PFSK-1 (cell line): ENCODE results near the gene UPB1.

Experiments
- FOXP2 ChIP-seq: optimal IDR thresholded peaks from 2 replicates; pipeline ENCODE3; 2011; ENCODE audit warnings: borderline replicate concordance, control low read depth, inconsistent platforms; ENCODE audit not compliant: insufficient read depth; ENCODE audit errors: extremely low read length, extremely low read depth
- POLR2AphosphoS5 ChIP-seq: IDR thresholded peaks from 2 replicates; pipeline ENCODE4 v1.6.1; 2012; ENCODE audit warnings: low read depth, mild to moderate bottlenecking, control low read depth, low read length, moderate library complexity
- REST ChIP-seq, 2 experiments: IDR thresholded peaks; 2 replicates each; pipeline versions ENCODE4 v1.6.1 to v1.8.0; 2011 to 2012; ENCODE audit warnings: low read depth in 2 of 2, low read length in 2 of 2, control low read depth in 1 of 2, inconsistent platforms in 1 of 2, mild to moderate bottlenecking in 1 of 2, moderate library complexity in 1 of 2; ENCODE audit not compliant: insufficient read depth in 1 of 2
- SIN3A ChIP-seq: IDR thresholded peaks from 2 replicates; pipeline ENCODE4 v1.6.1; 2012; ENCODE audit warnings: mild to moderate bottlenecking, low read length, moderate library complexity, borderline replicate concordance; ENCODE audit not compliant: insufficient read depth
- TAF1 ChIP-seq: IDR thresholded peaks from 2 replicates; pipeline ENCODE4 v1.6.1; 2012; ENCODE audit warnings: low read length, control low read depth, borderline replicate concordance; ENCODE audit not compliant: insufficient read depth

The UPB1 gene

GRCh38 chr22:24473284-24473683 lies 21.8 kb upstream of the UPB1 start:
- TF ChIP-seq TAF1 (no peak), SIN3A (no peak)

DNA sequence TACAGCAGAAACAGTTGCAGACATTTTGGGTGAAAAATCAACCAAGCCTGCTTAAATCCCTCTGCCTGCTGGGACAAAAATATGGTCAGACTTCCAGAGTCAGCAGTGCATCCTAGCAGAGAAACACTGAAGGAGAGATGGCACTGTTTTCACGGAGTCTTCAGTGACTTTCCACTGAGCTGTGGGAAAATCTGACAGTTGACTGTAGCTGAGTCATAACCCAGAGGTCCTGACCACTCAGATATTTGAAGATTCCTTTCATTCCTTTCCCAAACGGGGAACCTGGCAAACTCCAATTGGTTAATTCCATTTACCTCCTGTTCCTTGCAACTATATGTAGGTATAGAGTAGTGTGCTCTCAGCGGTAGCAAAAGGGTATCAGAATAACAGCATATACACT lies 20.9 kb upstream of the UPB1 start:
- TF ChIP-seq REST (IDR thresholded peaks at IDR 0.05; ENCODE audit: insufficient read depth in 1 of 2, low read depth in 2 of 2, low read length in 2 of 2) (no peak), TAF1 (no peak), SIN3A (no peak), FOXP2 (no peak), POLR2AphosphoS5 (no peak)

- TF ChIP-seq TAF1 = no peak
- no peak for TF ChIP-seq POLR2AphosphoS5
- TF ChIP-seq FOXP2 = no peak
- TF ChIP-seq REST (IDR thresholded peaks at IDR 0.05; ENCODE audit: insufficient read depth in 1 of 2, low read depth in 2 of 2, low read length in 2 of 2) = no peak
- TF ChIP-seq SIN3A = no peak
Measured at GRCh38 chr22:24474649-24475255, 20.4 kb upstream of the UPB1 start.

DNA sequence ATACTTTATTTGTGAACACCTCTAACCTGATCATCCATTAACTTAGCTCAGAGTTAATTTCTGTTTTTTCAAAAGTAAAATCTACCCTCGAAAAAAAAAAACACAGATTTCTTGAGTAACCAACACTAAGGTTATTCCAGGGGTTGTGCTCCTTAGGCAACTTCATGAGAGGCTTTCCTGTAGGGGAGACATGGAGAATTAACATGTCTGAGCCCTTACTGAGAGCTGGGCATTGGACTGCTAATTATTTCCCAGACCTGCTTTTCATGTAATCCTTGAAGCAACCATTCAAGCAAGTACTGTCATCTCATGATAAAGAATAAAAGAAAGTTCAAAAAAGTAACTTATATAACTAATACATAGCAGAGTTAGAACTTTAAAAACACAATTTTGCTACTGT lies 13.5 kb upstream of the UPB1 start:
- no peak for TF ChIP-seq TAF1
- no peak for TF ChIP-seq POLR2AphosphoS5
- TF ChIP-seq REST (IDR thresholded peaks at IDR 0.05; ENCODE audit: insufficient read depth in 1 of 2, low read depth in 2 of 2, low read length in 2 of 2) = no peak
- no peak for TF ChIP-seq SIN3A
- TF ChIP-seq FOXP2 = no peak

DNA sequence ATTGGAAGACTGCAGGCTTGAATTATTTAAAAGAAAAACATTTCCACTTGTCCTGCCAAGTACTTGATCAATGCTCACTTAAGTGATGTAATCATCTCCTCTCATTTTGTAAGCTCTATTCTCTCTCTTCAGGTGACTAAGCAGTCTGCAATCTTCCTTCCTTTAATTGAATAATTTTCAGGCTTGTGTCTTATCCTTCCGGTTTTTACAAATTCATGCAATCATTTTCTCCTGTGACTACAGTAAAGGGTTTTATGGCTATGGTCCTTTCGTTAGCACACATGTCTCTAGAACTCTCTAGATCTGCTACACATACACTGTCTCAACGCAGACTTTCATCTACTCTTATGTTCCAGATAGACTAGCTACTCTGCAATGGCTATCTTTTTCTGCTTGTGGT lies 12.6 kb upstream of the UPB1 start:
- TF ChIP-seq POLR2AphosphoS5 (no peak), TAF1 (no peak), SIN3A (no peak), FOXP2 (no peak), REST (IDR thresholded peaks at IDR 0.05; ENCODE audit: insufficient read depth in 1 of 2, low read depth in 2 of 2, low read length in 2 of 2) (no peak)
